AG10803 (cell line): ENCODE data around the gene SPTAN1.
A peak's percentile ranks its signal among the peaks of the same experiment; 100 is the strongest.

Experiments used
- DNase-seq: peaks from one replicate; pipeline ENCODE4 v3.0.0; 2010; ENCODE audit warnings: low read depth
- H3K4me3 ChIP-seq: 2 replicates; pipeline ENCODE4 v1.5.1; 2011; ENCODE audit warnings: mild to moderate bottlenecking, low read length, control low read depth
- TF ChIP-seq, protein P1 (sequence below): conservative IDR thresholded peaks from 2 replicates; pipeline ENCODE4 v1.5.1; 2011; ENCODE audit warnings: mild to moderate bottlenecking, low read length, control low read depth, inconsistent platforms

SPTAN1 gene

DNA sequence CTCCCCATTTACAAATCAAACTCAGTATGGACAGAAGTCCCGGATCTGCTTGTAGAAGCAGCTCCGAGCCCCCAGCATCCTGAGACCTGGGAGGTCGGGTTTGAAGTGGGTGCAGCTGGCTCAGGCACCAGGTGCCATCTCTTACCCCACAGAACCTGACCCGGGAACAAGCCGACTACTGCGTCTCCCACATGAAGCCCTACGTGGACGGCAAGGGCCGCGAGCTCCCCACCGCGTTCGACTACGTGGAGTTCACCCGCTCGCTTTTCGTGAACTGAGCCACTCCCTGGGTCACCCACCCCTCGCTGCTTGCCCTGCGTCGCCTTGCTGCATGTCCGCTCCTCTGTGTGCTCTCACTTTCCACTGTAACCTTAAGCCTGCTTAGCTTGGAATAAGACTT is 80.7 kb downstream of the SPTAN1 start:
- no peak for DNase-seq
- TF ChIP-seq, protein P1, sequence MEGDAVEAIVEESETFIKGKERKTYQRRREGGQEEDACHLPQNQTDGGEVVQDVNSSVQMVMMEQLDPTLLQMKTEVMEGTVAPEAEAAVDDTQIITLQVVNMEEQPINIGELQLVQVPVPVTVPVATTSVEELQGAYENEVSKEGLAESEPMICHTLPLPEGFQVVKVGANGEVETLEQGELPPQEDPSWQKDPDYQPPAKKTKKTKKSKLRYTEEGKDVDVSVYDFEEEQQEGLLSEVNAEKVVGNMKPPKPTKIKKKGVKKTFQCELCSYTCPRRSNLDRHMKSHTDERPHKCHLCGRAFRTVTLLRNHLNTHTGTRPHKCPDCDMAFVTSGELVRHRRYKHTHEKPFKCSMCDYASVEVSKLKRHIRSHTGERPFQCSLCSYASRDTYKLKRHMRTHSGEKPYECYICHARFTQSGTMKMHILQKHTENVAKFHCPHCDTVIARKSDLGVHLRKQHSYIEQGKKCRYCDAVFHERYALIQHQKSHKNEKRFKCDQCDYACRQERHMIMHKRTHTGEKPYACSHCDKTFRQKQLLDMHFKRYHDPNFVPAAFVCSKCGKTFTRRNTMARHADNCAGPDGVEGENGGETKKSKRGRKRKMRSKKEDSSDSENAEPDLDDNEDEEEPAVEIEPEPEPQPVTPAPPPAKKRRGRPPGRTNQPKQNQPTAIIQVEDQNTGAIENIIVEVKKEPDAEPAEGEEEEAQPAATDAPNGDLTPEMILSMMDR = no peak
- no peak overlapping the region for H3K4me3 ChIP-seq

DNA sequence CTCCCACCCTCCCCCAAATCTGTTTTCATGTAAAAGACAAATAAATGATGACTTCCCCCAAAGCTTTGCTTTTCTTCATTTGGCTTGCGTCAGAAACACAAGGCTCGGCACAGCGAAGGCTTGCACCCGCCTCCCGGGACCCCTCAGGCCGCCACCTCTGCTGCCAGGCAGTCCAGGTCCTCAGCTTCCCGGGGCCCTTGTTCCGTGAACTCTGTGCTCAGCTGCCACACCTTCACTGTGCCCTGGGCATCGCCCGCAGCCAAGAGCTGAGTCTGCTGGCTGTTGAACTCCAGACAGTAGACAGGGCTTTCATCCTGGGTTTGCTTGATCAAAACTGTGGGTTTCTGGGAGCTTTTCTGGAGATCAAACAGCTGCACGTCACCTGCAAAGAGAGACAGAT is 81.2 kb downstream of the SPTAN1 start:
- TF ChIP-seq, protein P1 = no peak
- DNase-seq = no peak
- no peak overlapping the region for H3K4me3 ChIP-seq

DNA sequence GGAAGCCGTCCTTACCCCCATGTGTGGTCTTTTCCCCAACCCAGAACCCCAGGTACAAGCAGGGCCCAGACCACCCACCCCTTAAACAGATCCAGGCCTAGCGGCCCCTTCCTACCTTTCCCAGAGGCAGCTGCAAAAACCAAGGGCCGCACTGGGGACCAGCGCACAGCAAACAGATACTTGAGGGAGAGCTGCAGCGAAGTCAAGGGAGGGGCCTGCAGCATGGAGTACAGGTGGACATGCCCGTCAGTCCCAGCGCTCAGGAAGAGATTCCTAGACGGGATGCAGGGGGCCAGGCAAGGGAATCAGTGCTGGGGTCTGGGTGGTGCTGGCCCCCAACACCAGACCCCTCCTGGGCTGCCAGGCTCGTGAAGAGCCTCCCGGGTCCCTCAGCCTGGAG is 81.7 kb downstream of the SPTAN1 start:
- H3K4me3 ChIP-seq = no peak overlapping the region
- TF ChIP-seq, protein P1 = no peak
- DNase-seq = no peak

DNA sequence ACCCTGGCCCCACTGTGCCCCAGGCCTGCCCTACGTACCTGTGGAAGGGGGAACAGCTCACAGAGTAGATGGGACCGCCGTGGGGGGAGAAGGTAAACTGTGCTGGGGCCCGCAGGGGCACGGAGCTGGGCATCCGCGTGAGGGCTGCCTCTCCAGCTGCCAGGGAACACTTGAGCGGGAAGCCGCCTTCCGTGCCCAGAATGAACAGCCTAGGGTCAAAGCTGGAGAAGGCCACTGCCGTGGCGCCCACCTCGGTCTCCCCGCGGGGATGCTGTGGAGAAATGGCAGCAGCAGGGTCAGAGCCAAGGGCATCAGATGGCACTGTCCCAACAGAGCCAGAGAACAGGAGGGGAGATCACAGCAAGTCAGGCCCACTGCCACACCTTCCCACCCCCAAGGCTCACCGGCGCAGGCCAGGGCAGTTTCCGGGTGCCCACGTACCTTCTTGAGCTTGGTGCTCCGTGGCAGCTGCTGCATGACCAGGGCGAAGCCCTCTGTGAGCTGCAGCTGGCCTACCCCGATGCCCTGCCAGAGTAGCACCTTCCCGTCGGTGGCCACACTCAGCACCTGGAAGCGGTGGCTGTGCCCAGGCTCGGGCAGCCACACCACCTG is 82.4 kb downstream of the SPTAN1 start:
- DNase-seq = no peak
- H3K4me3 ChIP-seq = no peak overlapping the region; the same call in 1 of the 2 replicates
- TF ChIP-seq, protein P1 = no peak

DNA sequence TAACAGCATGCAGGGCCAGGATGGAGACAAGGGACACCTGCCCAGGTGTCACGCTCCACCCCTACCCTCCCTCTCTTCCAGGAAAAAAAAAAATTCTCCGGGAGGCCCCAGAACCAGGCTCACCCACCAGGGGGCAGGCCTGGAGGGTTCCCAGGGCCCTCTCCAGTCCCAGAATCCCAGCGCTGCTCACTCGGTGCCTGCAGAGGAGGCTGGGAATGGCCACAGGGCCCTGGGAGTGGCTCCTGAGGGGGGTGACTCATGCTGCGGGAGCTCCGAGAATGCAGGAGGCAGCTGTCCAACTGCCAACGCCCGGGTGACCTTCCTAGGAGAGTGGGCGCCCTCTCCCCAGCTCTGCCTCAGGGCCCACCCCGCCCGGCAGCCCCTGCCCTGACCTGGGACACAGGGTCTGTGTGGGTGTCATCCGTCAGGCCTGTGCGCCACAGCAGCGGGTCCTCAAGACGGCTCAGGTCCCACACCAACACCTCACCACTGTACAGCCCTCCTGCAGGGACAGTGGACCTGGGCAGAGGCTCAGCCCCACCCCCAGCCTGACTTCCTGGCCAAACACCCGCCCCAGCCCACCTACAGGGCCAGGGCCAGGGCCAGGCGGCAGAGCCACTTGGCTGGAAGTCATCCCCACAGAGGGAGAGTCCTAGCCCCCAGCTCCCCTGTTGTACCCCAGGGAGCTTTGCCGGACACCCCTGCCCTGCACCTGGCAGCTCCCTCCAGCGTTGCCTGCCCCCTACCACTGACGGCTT is 83.1 kb downstream of the SPTAN1 start:
- DNase-seq = peak; percentile 97
- 0 out of 2 replicates have a peak overlapping the region, but pooled peaks have one; percentile 15 for H3K4me3 ChIP-seq
- TF ChIP-seq, protein P1 = peak; percentile 78

DNA sequence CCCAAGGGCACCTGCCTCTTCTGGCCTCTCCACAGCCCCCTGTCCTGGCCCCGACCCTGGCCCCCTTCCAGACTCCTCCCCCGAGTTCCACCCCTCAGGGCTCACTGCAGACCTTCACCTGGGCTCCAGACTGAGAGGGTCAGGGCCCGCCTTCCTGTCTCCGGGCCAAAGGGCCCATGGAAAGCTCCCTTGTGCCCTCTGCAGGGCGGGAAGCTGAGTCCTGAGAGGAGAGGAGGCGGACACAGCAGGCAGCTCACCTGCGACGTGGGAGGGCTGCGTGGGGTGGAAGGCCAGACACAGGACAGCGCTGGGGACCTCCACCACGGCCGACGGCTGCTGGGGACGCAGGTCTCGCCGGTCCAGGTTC is 83.6 kb downstream of the SPTAN1 start:
- TF ChIP-seq, protein P1 = peak; percentile 19; the same call in 1 of the 2 replicates
- DNase-seq = no peak
- H3K4me3 ChIP-seq = no peak overlapping the region
